GM21825 (cell line): ENCODE results near the gene CEP85L.

Experiments used
- ATAC-seq: cut with Tn5 transposase; IDR thresholded peaks from one replicate; pipeline ENCODE4 v1.9.1; 2021; ENCODE audit warnings: mild to moderate bottlenecking, moderate library complexity; ENCODE audit not compliant: unreplicated experiment

CEP85L gene

DNA sequence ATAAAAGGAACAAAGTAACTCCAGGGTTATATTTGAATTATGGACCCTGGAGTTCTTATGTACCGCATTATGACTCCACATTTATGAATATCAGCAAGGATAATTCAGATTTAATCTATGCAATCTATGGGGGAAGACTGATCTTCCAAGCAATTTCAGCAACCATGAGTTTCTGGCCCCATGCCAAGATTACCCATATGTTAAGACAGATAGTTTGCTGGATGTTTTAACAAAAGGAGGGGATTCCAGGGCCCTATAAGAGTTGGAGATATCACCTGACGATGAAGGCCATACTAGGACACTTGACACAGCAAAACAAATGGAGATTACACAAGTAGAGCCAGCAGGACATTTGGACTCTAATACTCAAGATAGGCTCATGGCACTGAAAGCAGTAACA is 149.2 kb downstream of the CEP85L start:
- ATAC-seq: no peak

DNA sequence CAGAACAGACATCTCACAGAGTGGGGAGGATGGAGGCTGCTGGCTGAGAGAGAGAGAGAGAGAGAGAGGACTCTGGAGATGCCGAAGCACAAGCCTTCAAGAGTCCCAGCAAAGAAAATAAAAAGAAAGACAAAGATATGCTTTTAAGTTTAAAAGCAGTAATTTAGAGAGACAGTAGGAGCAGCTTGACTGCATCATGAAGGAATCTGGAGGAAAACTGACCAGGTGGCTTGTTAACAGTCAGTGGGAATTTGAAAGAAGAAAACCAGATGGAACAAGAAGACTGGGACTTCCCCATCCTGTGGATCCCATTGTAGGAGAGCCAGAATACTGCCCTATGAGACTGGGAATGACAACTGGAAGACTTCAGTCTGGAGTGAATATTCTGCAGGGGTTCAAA is 149.6 kb downstream of the CEP85L start:
- no peak for ATAC-seq

DNA sequence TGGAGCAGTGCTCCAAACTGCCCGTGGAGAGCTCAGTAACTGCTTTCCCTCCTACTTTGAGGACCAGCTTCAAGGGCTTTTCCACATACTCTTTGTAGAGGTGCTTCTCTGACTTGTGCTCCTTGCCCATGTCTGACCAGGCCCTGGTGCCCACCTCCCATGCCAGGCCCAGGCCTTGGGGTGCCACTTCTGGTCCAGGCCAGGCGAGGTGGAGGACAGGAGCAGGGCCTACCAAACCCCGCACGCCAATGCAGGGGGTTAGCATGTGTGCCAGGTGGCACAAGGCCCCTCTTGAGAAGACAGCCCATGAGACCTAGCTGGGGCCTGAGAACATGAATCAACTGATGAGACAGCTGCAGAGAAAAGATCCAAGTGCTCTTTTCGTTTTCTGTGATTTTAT is 150.3 kb downstream of the CEP85L start:
- no peak for ATAC-seq

DNA sequence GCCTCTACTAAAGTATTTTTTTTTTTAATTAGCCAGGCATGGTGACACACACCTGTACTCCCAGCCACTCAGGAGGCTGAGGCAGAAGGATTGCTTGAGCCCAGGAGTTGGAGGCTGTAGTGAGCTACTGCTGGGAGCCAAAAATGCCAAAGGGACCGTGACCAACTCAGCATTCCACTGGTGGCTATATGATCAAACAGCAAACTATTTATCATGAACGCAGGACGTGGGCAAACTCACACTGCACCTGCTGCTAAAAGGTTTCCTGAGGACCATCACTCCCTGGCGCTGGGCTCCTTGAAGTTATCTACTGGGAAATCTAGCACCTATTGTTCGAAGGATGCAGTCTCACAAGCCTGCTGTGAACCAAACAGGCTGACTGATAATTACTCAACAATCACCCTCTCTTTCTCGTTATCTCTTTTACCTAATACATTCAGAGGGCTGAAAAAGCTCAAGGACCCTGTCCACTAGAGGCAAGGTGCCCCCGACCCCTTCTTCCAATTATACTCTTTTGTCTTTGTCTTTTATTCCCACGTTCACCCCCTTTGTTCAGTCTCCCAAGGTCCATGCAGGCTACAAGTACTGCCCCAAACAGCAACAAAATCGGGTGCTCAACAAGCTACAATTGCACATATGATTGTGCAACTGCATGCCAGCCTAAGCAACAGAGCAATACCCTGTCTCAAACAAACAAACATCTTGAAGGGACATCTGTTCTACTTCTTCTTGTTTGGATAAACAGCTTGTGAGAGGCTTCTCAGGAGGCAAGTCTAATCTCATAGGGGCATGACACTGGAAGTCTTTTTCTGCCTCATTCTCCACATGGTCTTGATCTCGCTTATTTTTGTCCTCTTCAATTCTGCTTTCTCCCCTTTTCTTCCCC is 151.0 kb downstream of the CEP85L start:
- no peak for ATAC-seq

DNA sequence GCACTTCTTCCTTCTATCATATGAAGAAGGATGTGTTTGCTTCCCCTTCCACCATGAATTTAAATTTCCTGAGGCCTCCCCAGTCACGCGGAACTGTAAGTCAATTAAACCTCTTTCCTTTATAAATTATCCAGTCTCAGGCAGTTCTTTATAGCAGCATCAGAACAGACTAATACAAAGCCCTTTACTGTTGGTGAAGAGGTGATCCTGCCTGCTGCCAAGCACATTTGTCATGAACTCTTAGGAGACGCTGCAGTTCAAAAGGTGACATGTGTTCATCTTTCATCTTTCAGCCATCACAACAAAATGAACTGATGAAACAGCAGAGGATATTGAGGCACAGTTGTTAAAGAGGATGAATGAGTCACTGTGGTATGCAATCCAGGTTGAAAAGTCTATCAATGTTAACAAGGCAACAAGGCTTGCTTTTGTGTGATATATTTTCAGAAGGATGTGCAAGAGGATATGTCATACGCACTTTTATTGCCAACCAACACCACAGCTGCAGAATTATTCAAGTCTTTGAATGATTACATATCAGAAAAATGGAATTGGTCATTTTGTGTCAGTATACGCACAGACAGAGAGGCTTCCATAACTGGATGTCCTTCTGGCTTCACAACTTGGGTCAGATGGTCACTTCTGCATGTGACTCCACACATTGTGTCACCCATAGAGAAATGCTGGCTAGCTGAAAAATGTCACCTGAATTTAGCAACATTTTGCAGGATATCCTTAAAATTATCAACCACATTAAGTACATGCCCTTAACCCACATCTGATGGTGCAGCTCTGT is 155.7 kb downstream of the CEP85L start:
- no peak for ATAC-seq

DNA sequence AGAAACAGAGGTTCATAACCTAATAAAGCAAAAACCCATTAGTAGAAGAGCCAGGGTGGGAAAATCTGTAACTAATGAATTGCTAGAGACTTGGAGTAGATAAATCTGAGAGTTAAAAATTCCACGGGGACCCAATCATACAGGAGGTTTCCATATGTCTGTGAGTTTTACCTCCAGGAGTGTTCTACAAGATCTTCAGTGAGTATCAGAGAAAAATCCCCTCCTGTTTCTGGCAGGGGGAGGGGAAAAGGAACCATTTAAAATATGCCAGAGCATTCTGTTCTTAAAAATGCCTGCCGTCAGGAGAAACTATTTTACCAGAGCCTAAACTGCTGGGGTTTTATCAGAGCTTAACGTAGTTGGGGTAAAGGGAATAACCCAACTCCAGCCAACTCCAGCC is 157.3 kb downstream of the CEP85L start:
- no peak for ATAC-seq

DNA sequence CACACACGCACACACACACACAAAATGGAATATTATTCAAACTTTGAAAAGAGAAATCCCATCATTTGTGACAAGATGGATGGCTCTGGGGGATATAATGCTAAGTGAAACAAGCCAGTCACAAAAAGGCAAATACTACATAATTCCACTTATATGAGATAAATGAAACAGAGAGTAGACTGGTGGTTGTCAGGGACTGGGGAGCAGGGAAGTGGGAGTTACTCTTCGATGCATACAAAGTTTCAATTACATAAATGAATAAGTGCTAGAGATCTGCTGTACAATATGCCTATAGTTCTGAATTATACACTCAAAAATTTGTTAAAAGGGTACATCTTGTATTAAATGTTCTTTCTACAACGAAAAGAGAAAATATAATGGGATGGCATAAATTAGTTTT is 161.4 kb downstream of the CEP85L start:
- no peak for ATAC-seq

DNA sequence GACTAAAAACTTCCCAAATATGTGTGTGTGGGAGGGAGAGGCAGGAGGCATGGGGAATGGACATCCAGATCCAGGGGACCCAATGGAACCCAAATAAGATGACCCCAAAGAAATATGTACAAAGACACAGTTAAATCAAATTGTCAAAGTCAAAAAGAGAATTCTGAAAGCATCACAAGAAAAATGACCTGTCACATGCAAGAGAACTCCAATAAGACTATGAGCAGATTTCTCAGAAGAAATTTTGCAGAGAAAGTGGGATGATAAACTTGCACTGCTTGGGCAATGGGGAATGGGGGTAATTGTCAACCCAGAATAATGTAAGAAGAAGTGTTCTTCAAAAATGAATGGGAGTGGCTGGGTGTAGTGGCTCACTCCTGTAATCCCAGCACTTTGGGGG is 162.8 kb downstream of the CEP85L start:
- ATAC-seq: no peak

DNA sequence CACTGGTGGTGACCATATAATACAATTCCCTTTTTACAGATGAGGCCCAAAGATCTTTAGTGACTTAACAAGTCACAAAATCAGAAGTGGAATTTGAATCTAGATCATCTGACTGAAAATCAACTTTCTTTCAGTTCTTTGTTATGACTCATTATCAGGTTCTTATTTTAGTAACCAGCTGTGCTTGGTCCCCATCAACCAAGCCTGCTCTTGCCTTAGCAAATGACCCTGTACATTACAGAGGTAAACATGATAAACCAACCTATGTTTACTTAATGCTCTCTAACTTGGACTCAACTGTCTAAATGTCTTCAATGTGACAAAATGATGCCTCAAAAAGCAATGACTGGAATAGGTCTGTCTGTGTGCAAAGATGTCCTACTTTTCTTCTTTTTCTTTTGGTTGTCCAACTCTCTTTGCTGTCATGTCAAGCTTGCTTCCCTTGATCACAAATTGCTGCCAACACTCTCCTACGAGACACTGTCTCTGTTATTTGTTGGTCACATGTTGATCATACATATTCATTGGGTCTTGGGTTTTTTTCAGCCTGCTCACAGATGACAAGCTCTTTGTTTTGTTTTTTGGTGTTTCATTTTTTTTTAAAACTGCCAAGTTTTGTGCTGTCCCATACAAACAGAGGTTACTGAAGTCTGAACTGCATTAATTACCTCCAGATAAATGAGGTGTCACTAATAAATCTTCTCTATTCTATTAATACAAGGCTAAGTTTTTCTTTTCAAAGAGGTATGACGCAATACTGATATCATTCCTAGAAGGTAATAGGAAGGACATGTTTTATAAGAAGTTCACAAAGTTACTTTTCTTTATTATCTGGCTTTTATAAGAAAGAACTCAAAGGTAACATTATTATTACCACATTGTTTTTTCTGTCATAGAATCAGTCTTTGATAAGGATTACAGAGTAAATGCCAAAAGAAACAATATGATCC is 165.5 kb downstream of the CEP85L start:
- peak; percentile 97 for ATAC-seq

DNA sequence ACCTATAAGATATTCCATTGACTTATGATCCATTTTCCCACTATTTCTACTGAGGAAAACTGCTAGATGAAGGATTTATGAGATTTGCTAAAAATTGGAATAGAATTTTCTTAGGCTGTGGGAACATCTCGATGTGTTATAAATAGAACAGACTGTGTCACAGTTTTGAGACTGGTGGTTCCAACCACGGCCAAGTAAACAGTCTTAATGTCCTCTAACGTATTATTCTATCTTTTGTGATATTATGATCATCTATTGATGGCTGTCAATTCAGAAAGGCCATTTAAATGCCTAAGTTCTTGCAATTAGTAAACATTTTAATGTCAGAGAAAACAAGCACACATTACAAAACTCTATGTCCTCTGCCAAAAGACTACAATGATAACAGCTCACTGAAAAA is 174.8 kb downstream of the CEP85L start:
- ATAC-seq: no peak

DNA sequence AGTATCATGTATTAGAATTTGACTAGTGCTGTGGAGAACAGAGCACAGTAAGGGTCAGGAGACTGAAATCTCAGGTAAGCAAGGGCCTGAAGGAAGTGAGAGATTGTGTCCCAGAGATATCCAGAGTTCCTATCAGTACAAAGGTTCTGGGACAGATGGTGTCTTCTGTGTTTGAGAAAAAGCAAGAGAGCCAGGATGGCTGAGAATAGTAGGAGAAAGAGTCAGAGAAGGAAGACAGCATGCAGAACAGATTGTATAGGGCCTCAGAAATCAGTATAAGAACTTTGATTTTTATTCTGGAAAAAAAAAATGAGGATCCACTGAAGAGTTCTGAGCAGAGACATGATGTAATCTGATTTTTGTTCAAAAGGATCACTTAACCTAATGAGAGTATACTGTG is 178.1 kb downstream of the CEP85L start:
- no peak for ATAC-seq

DNA sequence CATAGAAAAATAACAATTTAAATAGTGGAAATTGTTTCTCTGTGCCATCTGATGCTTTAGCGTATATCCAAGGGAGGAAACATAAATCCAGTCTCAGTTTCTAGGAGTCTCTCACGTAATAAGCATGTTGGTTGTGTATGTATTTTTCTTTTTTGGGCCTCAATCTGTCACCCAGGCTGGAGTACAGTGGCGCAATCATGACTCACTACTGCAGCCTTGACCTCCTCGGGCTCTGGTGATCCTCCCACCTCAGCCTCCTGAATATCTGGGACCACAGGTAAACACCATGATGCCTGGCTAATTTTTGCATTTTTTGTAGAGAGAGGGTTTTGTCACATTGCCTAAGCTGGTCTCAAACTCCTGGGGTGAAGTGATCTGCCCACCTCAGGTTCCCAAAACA is 181.9 kb downstream of the CEP85L start:
- ATAC-seq: no peak

DNA sequence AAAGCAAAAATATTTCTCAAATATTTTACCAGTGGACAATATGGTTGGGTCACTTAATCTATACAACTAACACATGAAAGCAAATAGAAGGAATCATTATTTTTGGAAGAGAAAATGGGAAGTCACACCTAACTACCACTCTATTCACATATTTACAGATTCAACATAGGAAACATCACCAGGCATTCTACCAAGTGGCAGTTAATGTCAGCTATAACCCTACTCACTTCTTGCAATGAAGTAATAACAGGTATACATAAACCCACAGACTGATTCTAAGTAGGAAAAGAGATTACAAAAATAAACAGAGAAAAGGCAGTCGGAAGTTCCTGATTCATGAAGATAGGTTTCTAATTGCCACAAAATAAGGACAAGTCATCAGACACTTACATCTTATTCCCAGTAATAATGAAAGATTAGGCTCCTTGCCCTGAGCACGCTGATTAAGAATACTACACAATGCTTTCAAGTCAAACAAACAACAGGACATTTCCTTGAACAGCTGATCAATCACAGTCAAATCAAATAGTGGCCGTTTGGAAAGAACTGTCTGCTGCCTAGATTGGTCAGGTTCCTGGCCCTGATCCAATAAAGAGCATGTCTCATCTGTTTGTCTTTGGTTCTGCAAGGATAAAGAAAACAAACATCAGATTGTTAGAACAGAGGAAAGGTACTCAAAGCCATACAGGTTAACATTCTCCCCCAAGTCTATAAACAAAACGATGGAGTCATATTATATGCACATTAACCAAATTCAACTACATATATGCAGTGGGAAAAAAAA is 182.5 kb downstream of the CEP85L start:
- ATAC-seq: no peak

DNA sequence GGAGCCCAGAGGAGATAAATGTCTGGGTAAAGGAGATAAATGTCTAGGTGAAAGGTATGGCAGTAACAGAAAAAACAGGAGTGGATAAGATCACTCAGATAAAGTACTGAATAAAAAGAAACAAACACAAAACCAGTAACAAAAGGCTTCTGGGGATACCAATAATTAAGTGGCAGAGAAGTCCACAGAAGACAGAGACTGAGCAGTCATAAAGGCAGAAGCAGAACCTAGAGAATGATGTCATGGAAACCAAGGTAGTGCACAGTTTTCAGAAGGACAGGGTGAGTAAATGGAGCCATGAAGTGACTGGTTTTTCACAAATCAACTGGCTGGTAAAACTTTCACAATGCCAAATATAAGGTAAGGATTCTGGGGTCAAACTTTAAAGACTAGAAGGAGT is 184.2 kb downstream of the CEP85L start:
- ATAC-seq: peak; percentile 73

DNA sequence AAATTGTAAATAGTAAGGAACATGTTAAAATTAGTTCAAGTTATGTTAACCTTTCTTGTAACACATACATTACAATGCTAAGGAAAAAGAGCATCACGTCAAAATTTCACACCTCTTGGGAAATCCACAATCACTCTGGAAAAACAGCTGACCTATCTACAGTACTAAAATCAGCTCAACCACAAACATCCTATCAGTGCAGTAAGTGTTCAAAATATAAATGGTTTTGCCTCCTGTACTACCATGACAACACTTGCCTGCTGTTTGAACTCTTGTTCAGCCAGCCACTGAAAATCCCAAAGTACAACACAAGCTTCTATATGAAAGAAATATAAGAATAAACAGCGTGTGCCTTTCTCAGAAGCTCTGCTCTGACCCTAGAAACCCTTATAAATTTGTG is 186.8 kb downstream of the CEP85L start:
- ATAC-seq: no peak

DNA sequence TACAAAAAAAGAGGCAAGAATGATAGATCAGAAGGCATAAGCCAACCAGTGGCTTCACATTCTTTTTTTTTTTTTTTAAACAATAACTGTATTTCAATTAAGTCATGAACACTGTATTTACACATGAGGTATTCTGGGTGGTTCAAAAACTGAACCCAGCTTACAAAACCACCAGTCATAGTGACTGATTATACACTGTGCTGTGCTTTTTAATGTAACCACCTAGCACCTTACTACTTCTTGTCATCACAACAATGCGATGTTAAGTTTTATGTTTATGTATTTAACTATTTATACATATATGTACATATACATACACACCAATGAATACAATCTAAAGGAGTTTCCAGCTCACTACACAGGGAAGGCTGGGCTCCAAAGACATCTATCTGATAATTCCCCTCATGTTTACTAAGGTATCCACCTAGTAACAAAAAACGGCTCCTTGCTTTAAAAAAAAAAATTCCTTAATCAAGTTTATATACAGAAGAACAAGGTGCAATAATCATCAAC is 190.4 kb downstream of the CEP85L start:
- ATAC-seq: no peak

DNA sequence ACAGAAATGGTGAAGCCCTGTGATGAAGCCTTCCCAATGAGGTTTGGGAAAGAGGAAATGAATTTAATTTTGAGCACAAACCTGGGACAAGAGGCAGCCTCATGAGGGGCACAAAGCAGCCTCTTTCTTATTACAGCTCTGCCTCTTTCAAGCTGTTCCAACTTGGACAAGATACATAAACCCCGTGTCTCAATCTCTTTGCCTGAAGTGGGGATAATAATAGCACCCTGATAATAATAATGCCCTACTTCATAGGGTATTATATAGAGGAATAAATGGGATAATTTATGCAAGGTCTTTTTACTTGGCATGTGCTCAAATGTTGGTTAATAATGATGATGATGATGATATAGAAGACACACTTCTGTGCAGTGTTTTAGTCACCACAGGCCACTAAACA is 194.4 kb downstream of the CEP85L start:
- no peak for ATAC-seq

DNA sequence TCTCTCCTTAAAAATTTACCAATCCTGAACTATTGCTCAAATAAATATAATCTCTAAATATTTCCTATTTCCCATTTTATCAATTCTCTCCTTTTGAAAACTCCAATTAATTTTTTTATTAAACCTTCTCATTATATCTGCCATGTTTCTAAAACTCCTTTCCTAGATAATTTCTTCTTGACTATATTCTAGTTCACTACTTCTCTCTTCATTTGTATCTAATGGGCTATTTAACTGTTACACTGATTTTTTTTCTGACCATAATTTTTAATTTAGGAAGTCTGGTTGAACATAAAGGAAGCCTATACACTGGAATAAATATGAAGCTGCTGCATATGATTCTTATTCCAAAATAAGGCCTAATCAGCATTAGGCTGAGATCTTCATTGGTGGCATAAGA is 199.6 kb downstream of the CEP85L start:
- no peak for ATAC-seq

DNA sequence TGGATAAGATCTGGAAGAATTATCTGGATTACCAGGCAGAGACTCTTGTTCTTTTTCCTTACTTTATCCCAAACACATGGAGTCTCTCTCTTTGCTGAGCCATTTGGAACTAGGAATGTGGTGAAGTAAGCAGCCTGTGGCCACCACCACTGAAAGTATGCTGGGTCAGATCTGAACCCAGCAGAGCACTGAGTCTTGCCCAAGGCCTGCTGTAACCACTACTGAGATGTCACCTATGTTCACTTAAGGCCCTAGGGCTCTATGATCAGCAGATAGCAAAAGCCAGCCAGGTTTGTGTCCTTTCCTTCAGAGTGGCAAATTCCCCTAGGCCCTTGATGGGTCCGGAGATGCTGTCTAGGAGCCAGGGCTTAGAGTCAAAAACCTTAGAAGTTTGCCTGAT is 206.6 kb downstream of the CEP85L start:
- ATAC-seq: no peak

DNA sequence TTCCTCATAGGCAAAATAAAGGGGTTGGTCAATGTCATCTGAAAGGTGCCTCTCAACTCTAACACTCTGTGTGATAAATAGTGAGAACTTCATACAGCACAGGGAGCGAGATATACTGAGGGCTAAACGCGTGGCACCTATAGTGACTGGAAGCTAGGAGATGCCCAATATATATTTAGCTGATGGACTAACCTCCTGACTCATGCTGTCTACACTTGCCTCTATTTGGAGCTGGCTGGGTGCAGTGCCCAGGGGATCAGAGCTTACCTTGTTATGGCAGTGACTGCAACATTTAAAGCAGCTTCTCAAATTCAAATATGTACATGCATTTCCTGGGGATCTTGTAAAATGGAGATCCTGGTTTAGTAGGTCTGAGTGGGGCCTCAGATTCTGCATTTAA is 214.9 kb downstream of the CEP85L start:
- ATAC-seq: no peak
